Keratinocyte (primary cell): ENCODE measurements around the gene UGT1A10. TPM values are rescaled to one million over a fixed set of nuclear protein-coding genes. Genes with fewer than 3 reads are reported as not detected.

Experiments
- DNase-seq: peaks from one replicate; pipeline ENCODE4 v3.0.0-alpha.2; 2011; ENCODE audit warnings: low read depth, missing footprints, low spot score
- FAIRE-seq: peaks from 2 replicates; lab custom pipeline; 2011; peaks lifted over from hg19 to GRCh38; lab: Jason Lieb, UNC
- H2AFZ ChIP-seq: 2 replicates; pipeline ENCODE4 v1.6.0; 2012; ENCODE audit warnings: low read length, control low read depth, inconsistent platforms; ENCODE audit not compliant: control insufficient read depth
- H3K27ac ChIP-seq: 2 replicates; pipeline ENCODE4 v1.5.1; 2011; ENCODE audit warnings: low read length; ENCODE audit not compliant: control insufficient read depth, insufficient read depth
- H3K27me3 ChIP-seq: 3 replicates; pipeline ENCODE4 v1.6.0; 2011; ENCODE audit warnings: low read length; ENCODE audit not compliant: control insufficient read depth, insufficient read depth; ENCODE audit errors: extremely low read depth
- H3K36me3 ChIP-seq, 2 experiments: 2 replicates in 1 of 2; 3 replicates in 1 of 2; pipeline ENCODE4 v1.5.1; 2011; ENCODE audit warnings: low read length in 2 of 2, mild to moderate bottlenecking in 1 of 2; ENCODE audit not compliant: control insufficient read depth in 2 of 2, insufficient read depth in 2 of 2; ENCODE audit errors: extremely low read depth in 1 of 2
- H3K4me1 ChIP-seq: 3 replicates; pipeline ENCODE4 v1.5.1; 2011; ENCODE audit warnings: low read length; ENCODE audit not compliant: control insufficient read depth, insufficient read depth; ENCODE audit errors: extremely low read depth
- H3K4me2 ChIP-seq: 3 replicates; pipeline ENCODE4 v1.6.0; 2011; ENCODE audit warnings: low read depth, low read length; ENCODE audit not compliant: control insufficient read depth, insufficient read depth; ENCODE audit errors: extremely low read depth
- H3K4me3 ChIP-seq, 3 experiments: fragments of 200-600 bp in 1 of 3; sonication (generic) in 1 of 3; 2 replicates in 2 of 3; 3 replicates in 1 of 3; pipeline ENCODE4 v1.5.1; 2011 to 2016; ENCODE audit warnings: low read length in 3 of 3, mild to moderate bottlenecking in 3 of 3, control low read depth in 2 of 3, inconsistent platforms in 1 of 3, low read depth in 1 of 3, mixed read lengths in 1 of 3, mixed run types in 1 of 3, moderate library complexity in 1 of 3; ENCODE audit not compliant: control insufficient read depth in 2 of 3, insufficient read depth in 2 of 3; ENCODE audit errors: extremely low read depth in 1 of 3
- H3K79me2 ChIP-seq: 2 replicates; pipeline ENCODE4 v1.6.0; 2012; ENCODE audit warnings: low read length; ENCODE audit not compliant: control insufficient read depth, insufficient read depth
- H3K9ac ChIP-seq: 3 replicates; pipeline ENCODE4 v1.6.0; 2011; ENCODE audit warnings: low read length; ENCODE audit not compliant: control insufficient read depth, insufficient read depth; ENCODE audit errors: extremely low read depth
- H3K9me1 ChIP-seq: 3 replicates; pipeline ENCODE4 v1.6.0; 2011; ENCODE audit warnings: low read length; ENCODE audit not compliant: control insufficient read depth, insufficient read depth; ENCODE audit errors: extremely low read depth
- H3K9me3 ChIP-seq: 2 replicates; pipeline ENCODE4 v1.5.1; 2012; ENCODE audit warnings: low read depth, low read length; ENCODE audit not compliant: control insufficient read depth
- H4K20me1 ChIP-seq: 3 replicates; pipeline ENCODE4 v1.6.0; 2011; ENCODE audit warnings: low read length; ENCODE audit not compliant: control insufficient read depth, insufficient read depth; ENCODE audit errors: extremely low read depth
- CTCF ChIP-seq, 3 experiments: IDR thresholded peaks in 1 of 3; conservative IDR thresholded peaks in 1 of 3; optimal IDR thresholded peaks in 1 of 3; 2 replicates in 2 of 3; 3 replicates in 1 of 3; pipeline versions ENCODE3 to v1.5.1; 2011; ENCODE audit warnings: low read length in 3 of 3, mild to moderate bottlenecking in 3 of 3, moderate library complexity in 2 of 3, control low read depth in 1 of 3, inconsistent platforms in 1 of 3; ENCODE audit not compliant: insufficient read depth in 2 of 3; ENCODE audit errors: extremely low read depth in 1 of 3
- EZH2 ChIP-seq: IDR thresholded peaks from one replicate; pipeline ENCODE4 v1.6.1; 2012; ENCODE audit warnings: inconsistent platforms, mild to moderate bottlenecking, low read length, moderate library complexity
- dilution Hi-C: fragments of 300-500 bp; cut with MboI; formaldehyde crosslinking; loops from one replicate; pipeline ENCODE4 v1.7.0; 2020; ENCODE audit warnings: low sequenced_read_pairs; ENCODE audit not compliant: extremely low pct_ligation_motif_present
- polyA plus RNA-seq, 5 experiments: library from polyadenylated mRNA; depleted of rRNA in 3 of 5; stranded (reverse) in 3 of 5; stranded (forward) in 1 of 5; unstranded in 1 of 5; fragments of >200 nt; gene quantifications; 1 replicate in 1 of 5; 2 replicates in 3 of 5; 3 replicates in 1 of 5; pipeline versions ENCODE4 v1.2.1 to v1.2.3, GENCODE V29; 2011 to 2012; ENCODE audit warnings: missing spikeins in 2 of 5, low read depth in 1 of 5, low replicate concordance in 1 of 5

The UGT1A10 gene
- polyA plus RNA-seq, 1 donor (not counting 4 experiments of a cell fraction or from before 2014, with no cell fraction given), result 2.0 TPM

DNA sequence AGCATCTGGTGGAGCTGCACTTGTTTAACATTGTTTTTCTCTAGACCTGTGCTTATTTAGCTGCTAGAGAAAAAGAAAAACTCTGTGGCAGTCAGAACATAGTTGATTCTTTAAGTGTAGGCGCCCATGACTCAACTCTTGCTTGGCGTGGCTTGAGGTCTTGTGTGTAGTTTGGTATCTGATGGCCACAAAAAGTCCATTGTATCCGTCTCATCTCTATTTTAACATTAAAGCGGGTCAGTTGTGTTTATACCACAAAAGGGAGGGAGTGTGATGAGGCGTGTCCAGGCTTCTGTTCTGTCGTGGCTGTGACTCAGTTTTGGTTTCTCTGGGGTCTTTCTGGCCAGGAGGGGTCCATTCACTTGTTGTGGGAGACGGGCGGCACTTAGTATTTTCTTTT lies 43.0 kb upstream of the UGT1A10 start:
- no peak for FAIRE-seq
- Histone ChIP-seq H3K4me3 (no peak overlapping the region), H2AFZ (no peak overlapping the region), H3K9me1 (no peaks in the 10 kb centered on the region), H3K27me3 (no peaks in the 10 kb centered on the region), H3K4me2 (no peak overlapping the region), H3K36me3 (no peaks in the 10 kb centered on the region), H3K9me3 (no peaks in the 10 kb centered on the region), H3K27ac (no peak overlapping the region), H4K20me1 (no peaks in the 10 kb centered on the region), H3K79me2 (no peaks in the 10 kb centered on the region), H3K4me1 (no peaks in the 10 kb centered on the region), H3K9ac (no peak overlapping the region)
- no peak for TF ChIP-seq CTCF (optimal IDR thresholded peaks at IDR 0.05 in 1 of 3, IDR thresholded peaks at IDR 0.05 in 1 of 3, conservative IDR thresholded peaks at IDR 0.05 in 1 of 3; ENCODE audit: extremely low read depth in 1 of 3, insufficient read depth in 2 of 3, low read length in 3 of 3)
- no peak for TF ChIP-seq EZH2
- DNase-seq, result no peak
- dilution Hi-C loops, result no loop called here

GRCh38 chr2:233597522-233597921 lies 38.7 kb upstream of the UGT1A10 start:
- H3K27ac ChIP-seq, result no peak overlapping the region
- H4K20me1 ChIP-seq, result no peaks in the 10 kb centered on the region
- no peaks in the 10 kb centered on the region for H3K9me3 ChIP-seq
- H3K36me3 ChIP-seq, result no peaks in the 10 kb centered on the region
- dilution Hi-C loops, result no loop called here
- TF ChIP-seq EZH2, result no peak
- TF ChIP-seq CTCF (optimal IDR thresholded peaks at IDR 0.05 in 1 of 3, IDR thresholded peaks at IDR 0.05 in 1 of 3, conservative IDR thresholded peaks at IDR 0.05 in 1 of 3; ENCODE audit: extremely low read depth in 1 of 3, insufficient read depth in 2 of 3, low read length in 3 of 3), result no peak
- H3K9ac ChIP-seq, result no peak overlapping the region
- peaks cover 4% of the 10 kb centered on the region for H3K4me1 ChIP-seq
- H3K27me3 ChIP-seq, result no peaks in the 10 kb centered on the region
- H3K4me3 ChIP-seq, result no peak overlapping the region
- FAIRE-seq (no peak), DNase-seq (no peak)
- H3K79me2 ChIP-seq, result no peaks in the 10 kb centered on the region
- H2AFZ ChIP-seq, result peak overlapping the region; percentile 7
- no peak overlapping the region for H3K4me2 ChIP-seq
- H3K9me1 ChIP-seq, result no peaks in the 10 kb centered on the region
